ENCODE results near the gene FARP1. TPM values are rescaled to one million over a fixed set of nuclear protein-coding genes. Genes with fewer than 3 reads are reported as not detected.

FARP1 gene
- polyA plus RNA-seq, 2 of the 4 experiments (the other 2 are of a cell fraction), result 9.4 to 13.0 TPM

- TF ChIP-seq FOSL2 (IDR thresholded peaks at IDR 0.05) (no peak), FOSL2 (CRISPR knock-in tag; IDR thresholded peaks at IDR 0.05) (no peak), PBX3 (IDR thresholded peaks at IDR 0.05) (no peak), MYC (IDR thresholded peaks at IDR 0.05; ENCODE audit: borderline replicate concordance, low read length) (no peak)
Measured at GRCh38 chr13:98111168-98112098, 31.5 kb upstream of the FARP1 start (continued).

- FAIRE-seq (no peak), DNase-seq (ENCODE audit: low read depth in 1 of 2, low spot score in 1 of 2) (no peak), ATAC-seq (no peak)
- WGBS (ENCODE audit: missing lambda C conversion rate), result 88% methylated on average over 3 of the region's 3 CpGs
- no peaks in the 10 kb centered on the region for H3K4me1 ChIP-seq
- CTCF ChIA-PET, result no interaction called here
- no peaks in the 10 kb centered on the region for H3K9me3 ChIP-seq
- no peak overlapping the region for H3K4me3 ChIP-seq
- POLR2A ChIA-PET, result no interaction called here
- TF ChIP-seq ATOH8 (CRISPR knock-in tag; IDR thresholded peaks at IDR 0.05; ENCODE audit: low read depth), result no peak
- no peak for TF ChIP-seq EHMT2 (IDR thresholded peaks at IDR 0.05; ENCODE audit: low read depth)
- TF ChIP-seq HMGXB4 (CRISPR knock-in tag; IDR thresholded peaks at IDR 0.05; ENCODE audit: borderline replicate concordance), result no peak
- no peak for TF ChIP-seq MYC (IDR thresholded peaks at IDR 0.05; ENCODE audit: borderline replicate concordance, low read length)
- no peak for TF ChIP-seq ELK1 (IDR thresholded peaks at IDR 0.05; ENCODE audit: low read depth, low read length)
- TF ChIP-seq USF2 (IDR thresholded peaks at IDR 0.05), result no peak
- no peak for TF ChIP-seq NR3C1 (IDR thresholded peaks at IDR 0.05)
- TF ChIP-seq E2F6 (IDR thresholded peaks at IDR 0.05; ENCODE audit: borderline replicate concordance, low read depth), result no peak
- no peak for TF ChIP-seq MAZ (IDR thresholded peaks at IDR 0.05; ENCODE audit: borderline replicate concordance, low read depth, low read length)
- TF ChIP-seq HOXB5 (CRISPR knock-in tag; IDR thresholded peaks at IDR 0.05), result no peak
- TF ChIP-seq RNF2 (IDR thresholded peaks at IDR 0.05; ENCODE audit: borderline replicate concordance, low read depth), result no peak
- TF ChIP-seq SREBF2 (IDR thresholded peaks at IDR 0.05), result no peak
- TF ChIP-seq BCL3 (IDR thresholded peaks at IDR 0.05), result no peak
- no peak overlapping the region for H3K4me2 ChIP-seq
- H3K27ac ChIP-seq, result no peak overlapping the region
Measured at GRCh38 chr13:98112456-98112855, 30.4 kb upstream of the FARP1 start.

All from A549 (cell line).